HG03571 (cell line): Measurements from ENCODE around the gene M1AP.

Source experiments
- ATAC-seq: cut with Tn5 transposase; IDR thresholded peaks from one replicate; pipeline ENCODE4 v1.9.1; 2021; ENCODE audit not compliant: unreplicated experiment

Gene M1AP

GRCh38 chr2:74528600-74529356, 119.4 kb downstream of the M1AP start:
- peak; percentile 5 for ATAC-seq

GRCh38 chr2:74527741-74528140, 120.4 kb downstream of the M1AP start:
- no peak for ATAC-seq

GRCh38 chr2:74526649-74527230, 121.4 kb downstream of the M1AP start:
- no peak for ATAC-seq

GRCh38 chr2:74525717-74526648, 122.1 kb downstream of the M1AP start, which contains the start of gene DQX1:
Gene DQX1, minus strand, starts transcription at chr2:74526231. Its CDS starts 502 bp downstream, at chr2:74525729.
- ATAC-seq, result no peak

GRCh38 chr2:74524955-74525716, 123.0 kb downstream of the M1AP start:
- no peak for ATAC-seq

DNA sequence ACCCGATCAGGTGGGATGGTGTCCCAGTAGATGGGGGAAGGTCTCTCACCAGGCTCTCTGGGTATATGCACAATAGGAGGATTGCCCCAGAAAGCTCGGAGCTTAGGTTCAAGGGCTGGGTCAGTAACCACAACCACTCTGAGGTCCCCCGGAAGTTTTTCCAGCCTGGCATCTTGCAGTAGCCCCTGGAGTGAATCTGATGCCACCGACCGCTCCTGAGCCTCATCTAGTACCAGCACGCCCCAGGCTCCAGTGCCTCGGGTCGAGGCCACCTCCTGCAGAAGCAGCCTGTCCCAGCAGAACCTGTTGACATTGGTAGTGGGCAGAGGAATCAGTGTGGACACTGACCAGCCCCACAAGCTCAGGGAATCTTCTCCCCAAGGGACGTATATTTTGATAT, 124.1 kb downstream of the M1AP start:
- no peak for ATAC-seq

- no peak for ATAC-seq
These were observed 125.6 kb downstream of the M1AP start for GRCh38 chr2:74522516-74522915.

- no peak for ATAC-seq
These were observed 131.5 kb downstream of the M1AP start for GRCh38 chr2:74516650-74517049.

DNA sequence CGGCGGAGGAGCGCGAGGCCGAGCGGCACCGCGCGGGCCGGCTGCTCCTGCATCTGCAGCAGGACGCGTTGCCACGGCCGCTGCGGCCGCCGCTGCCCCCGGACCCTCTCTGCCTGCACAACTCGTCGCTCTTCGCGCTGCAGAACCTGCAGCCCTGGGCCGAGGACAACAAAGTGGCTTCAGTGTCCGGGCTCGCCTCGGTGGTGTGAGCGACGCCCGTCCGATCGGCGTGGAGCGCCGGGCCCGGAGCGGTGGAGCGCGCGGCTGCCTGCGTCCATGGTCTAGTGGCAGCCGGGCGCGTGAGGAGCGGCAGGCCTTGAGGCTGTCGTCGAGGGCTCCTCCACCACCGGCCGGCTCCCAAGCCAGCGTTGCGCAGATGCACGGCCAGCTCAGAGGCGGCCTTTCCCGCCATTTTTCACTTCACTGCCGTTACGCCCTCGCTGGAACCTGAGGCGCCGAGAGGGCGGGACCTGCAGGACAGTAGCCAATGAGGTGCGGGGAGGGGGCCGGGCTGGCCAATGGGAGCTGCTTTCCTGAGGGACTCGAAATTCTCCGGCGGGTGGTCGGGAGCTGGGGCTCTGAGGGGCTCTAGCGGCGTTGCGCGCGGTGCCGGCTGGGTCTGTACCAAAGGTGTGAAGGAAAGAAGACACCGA, 132.0 kb downstream of the M1AP start:
- no peak for ATAC-seq

DNA sequence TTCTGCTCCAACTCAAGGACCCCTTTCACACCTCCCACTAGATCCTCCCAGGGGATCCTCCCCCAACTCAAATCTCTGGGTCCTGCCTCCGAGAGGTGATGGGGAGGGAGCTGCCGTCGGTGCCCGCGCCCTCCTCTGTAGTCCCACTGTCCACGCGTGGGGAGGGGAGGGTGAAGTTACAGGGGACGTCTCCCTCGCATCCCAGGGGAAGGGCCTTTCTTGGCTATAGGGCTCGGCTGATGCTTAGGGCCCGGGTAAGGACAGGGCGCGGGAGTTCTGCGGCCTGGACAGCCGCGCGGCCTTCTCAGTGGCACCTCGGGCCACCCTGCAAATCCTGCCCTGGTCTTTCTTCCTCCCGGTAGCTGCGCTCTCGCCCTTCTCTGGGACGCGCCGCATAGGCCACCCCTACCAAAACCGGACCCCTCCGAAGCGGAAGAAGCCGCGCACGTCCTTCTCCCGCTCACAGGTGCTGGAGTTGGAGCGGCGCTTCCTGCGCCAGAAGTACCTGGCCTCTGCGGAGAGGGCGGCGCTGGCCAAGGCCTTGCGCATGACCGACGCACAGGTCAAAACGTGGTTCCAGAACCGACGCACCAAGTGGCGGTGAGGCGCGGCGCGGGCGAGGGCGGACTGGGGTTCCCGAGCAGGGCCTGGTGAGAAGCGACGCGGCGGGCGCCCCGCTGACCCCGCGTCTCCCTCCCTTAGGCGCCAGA, 132.7 kb downstream of the M1AP start:
- ATAC-seq, result no peak

GRCh38 chr2:74514368-74515270, 133.5 kb downstream of the M1AP start, which contains the start of gene TLX2:
Gene TLX2, plus strand, starts transcription at chr2:74514450. Its CDS starts 357 bp downstream, at chr2:74514807.
- no peak for ATAC-seq

DNA sequence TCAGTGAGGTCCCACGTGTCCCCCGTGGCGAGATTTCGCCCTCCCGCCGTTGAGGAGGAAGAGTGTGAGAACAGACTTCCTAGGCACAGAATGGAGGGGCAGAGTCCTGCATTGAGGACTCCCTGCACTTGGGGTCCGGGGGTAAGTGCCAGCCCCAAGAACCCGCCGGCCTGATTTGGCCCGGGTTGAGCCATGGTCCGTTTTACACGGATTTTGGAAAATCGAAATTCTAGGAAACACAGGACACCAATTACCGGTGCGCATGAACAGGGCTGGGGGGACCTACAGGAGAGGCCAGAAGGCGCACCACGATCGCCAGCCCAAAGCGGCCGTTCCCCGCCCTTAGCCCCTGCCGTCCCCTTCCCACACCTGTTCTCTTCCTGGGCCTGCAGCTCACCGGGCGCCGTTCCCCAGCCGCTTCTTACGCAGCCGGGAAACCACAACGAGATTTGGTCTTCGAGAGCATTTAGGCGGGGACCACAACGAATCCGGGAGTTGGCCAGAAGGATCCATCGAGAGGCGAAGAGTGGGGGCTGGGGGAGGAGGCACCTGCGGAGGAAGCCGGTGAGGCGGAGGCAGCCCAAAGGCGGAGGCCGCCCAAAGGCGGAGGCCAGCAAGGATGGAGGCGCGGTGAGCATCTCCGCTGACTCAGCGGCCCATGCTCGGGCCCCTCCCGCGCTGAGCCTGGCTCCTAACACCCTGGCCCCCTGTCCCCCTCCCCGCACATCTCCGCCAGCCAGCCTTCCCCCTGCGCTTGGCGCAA, 134.3 kb downstream of the M1AP start:
- no peak for ATAC-seq

DNA sequence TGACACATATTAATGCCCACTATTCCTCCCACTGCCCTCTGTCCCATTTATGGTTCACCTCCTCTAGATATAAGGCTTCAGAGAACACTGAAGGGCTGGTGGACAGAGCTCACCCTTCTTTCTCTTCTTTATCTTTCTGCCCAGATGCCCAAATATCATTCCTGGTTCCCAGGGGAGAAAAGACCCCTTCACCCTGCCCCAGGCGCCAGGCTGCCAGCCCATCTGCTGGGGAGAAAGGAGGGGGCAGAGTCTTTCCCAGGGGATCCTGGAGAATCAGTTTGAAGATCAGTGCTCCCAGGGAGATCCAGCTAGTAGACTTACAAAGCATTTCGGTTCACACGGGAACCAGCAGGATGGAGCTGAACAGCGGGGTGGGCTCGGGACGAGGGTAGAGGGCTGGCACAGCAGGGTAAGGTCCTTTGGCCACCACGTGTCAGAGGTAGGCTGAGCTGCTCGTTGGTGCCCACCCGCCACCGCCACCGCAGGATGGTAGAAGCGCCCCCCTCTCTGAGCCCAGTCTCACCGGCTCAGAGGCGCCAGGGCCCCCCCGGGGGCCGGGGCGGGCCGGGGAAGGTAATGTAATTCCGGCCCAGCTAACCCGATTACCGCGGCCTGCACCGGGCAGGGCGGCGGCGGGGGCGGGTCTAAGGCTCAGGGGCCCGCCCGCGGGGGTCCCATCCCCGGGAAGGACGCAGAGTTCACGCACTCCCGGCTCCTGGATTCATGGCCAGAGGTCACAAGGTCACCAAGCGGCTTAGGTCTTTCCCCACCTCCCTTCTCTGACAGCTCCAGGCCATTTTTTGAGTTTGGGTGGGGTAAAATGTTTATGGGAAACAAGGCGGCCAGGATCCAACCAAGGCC, 135.2 kb downstream of the M1AP start:
- ATAC-seq, result no peak

- no peak for ATAC-seq
These were observed 136.8 kb downstream of the M1AP start for GRCh38 chr2:74511104-74511989.

DNA sequence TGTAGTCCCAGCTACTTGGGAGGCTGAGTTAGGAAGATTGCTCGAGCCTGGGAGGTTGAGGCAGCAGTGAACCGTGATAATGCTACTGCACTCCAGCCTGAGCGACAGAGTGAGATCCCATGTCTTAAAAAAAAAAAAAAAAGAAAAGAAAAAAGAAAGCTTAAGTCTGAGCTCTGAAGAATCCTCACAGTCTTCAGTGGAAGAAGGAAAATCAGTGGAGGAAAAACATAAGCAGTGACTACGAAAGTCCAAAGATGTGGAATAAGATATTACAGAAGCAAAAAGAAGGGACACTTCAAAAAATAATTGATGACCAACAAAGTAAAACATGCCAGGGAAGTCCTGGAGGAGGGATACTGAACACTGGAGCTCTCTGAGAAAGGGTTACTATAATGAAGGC, 137.9 kb downstream of the M1AP start:
- no peak for ATAC-seq
